ENCODE results near the gene GGT5.
"Not testable (repeated sequence)": the region's sequence is repeated elsewhere in the genome, so short reads cannot be mapped to it uniquely, and the experiment has no call there.

The GGT5 gene

GRCh38 chr22:24262185-24262749 is 17.4 kb upstream of the GGT5 start:
- DNase-seq: not testable (repeated sequence)

- peak; percentile 42 for DNase-seq
Observed at GRCh38 chr22:24259459-24259858, 14.6 kb upstream of the GGT5 start.

GRCh38 chr22:24256736-24257135 is 11.9 kb upstream of the GGT5 start:
- DNase-seq: not testable (repeated sequence)

GRCh38 chr22:24256136-24256535 is 11.3 kb upstream of the GGT5 start:
- not testable (repeated sequence) for DNase-seq

GRCh38 chr22:24253126-24253525 is 8.2 kb upstream of the GGT5 start:
- not testable (repeated sequence) for DNase-seq

- DNase-seq: not testable (repeated sequence)
Observed at GRCh38 chr22:24251286-24251685, 6.4 kb upstream of the GGT5 start.

- DNase-seq: not testable (repeated sequence)
Observed at GRCh38 chr22:24249413-24249812, 4.5 kb upstream of the GGT5 start.

- DNase-seq: not testable (repeated sequence)
Observed at GRCh38 chr22:24248611-24249010, 3.7 kb upstream of the GGT5 start.

- DNase-seq: peak; percentile 51
Observed at GRCh38 chr22:24247564-24248344, 2.9 kb upstream of the GGT5 start.

- no peak for DNase-seq
Observed at GRCh38 chr22:24247011-24247507, 2.2 kb upstream of the GGT5 start.

GRCh38 chr22:24245584-24246561 is 991 bp upstream of the GGT5 start:
- not testable (repeated sequence) for DNase-seq

- DNase-seq: no peak
Observed at GRCh38 chr22:24244144-24244787, 616 bp downstream of the GGT5 start.

GRCh38 chr22:24243417-24243816 is 1.5 kb downstream of the GGT5 start:
- DNase-seq: not testable (repeated sequence)

GRCh38 chr22:24240985-24241692 is 3.7 kb downstream of the GGT5 start:
- not testable (repeated sequence) for DNase-seq

- no peak for DNase-seq
Observed at GRCh38 chr22:24240381-24240780, 4.5 kb downstream of the GGT5 start.

GRCh38 chr22:24238101-24238694 is 6.7 kb downstream of the GGT5 start:
- DNase-seq: not testable (repeated sequence)

GRCh38 chr22:24236656-24237055 is 8.2 kb downstream of the GGT5 start:
- DNase-seq: no peak

- DNase-seq: no peak
Observed at GRCh38 chr22:24235315-24235714, 9.6 kb downstream of the GGT5 start.

- no peak for DNase-seq
Observed at GRCh38 chr22:24233816-24234215, 11.1 kb downstream of the GGT5 start.

GRCh38 chr22:24233235-24233634 is 11.6 kb downstream of the GGT5 start:
- DNase-seq: no peak

GRCh38 chr22:24232725-24233124 is 12.2 kb downstream of the GGT5 start:
- DNase-seq: no peak

Measured in NCI-H146 (cell line).